Prostate gland (tissue), 2 donors: ENCODE measurements around the gene HSPB1. TPM values are rescaled to one million over a fixed set of nuclear protein-coding genes. Genes with fewer than 3 reads are reported as not detected.

Experiments used
- DNase-seq: peaks from one replicate; pipeline ENCODE4 v3.0.0-alpha.2; 2019; ENCODE audit warnings: low spot score
- H3K27ac ChIP-seq, 2 donors: fragments of 200-600 bp; sonication (generic); 2 replicates each; pipeline ENCODE4 v1.5.1; 2017 to 2019
- H3K27me3 ChIP-seq: fragments of 200-600 bp; sonication (generic); replicated peaks from 2 replicates; pipeline ENCODE4 v1.5.1; 2019; ENCODE audit not compliant: insufficient read depth
- H3K36me3 ChIP-seq, 2 donors: fragments of 200-600 bp; sonication (generic); 1 replicate in 1 of 2; 2 replicates in 1 of 2; pipeline versions ENCODE4 v1.5.1 to v1.8.1; 2017 to 2019
- H3K4me1 ChIP-seq: fragments of 200-600 bp; sonication (generic); replicated peaks from 2 replicates; pipeline ENCODE4 v1.5.1; 2019
- H3K4me3 ChIP-seq, 2 donors: fragments of 200-600 bp; sonication (generic); 2 replicates each; pipeline ENCODE4 v1.5.1; 2017 to 2019
- H3K9me3 ChIP-seq: fragments of 200-600 bp; sonication (generic); 2 replicates; pipeline ENCODE4 v1.5.1; 2017
- CTCF ChIP-seq, 4 experiments: fragments of 200-600 bp in 2 of 4; fragments of 450-650 bp in 2 of 4; sonication (generic) in 2 of 4; IDR thresholded peaks; 1 replicate in 3 of 4; 2 replicates in 1 of 4; pipeline ENCODE4 v1.5.1; 2016 to 2019; ENCODE audit warnings: antibody characterized with exemption in 4 of 4, mild to moderate bottlenecking in 2 of 4, moderate library complexity in 2 of 4
- POLR2A ChIP-seq: fragments of 450-650 bp; IDR thresholded peaks from one replicate; pipeline ENCODE4 v1.6.1; 2016; ENCODE audit warnings: antibody characterized with exemption, mild to moderate bottlenecking
- POLR2AphosphoS5 ChIP-seq: sonication (generic); formaldehyde crosslinking; IDR thresholded peaks from one replicate; pipeline ENCODE4 v1.6.1; 2017; ENCODE audit warnings: antibody characterized with exemption
- WGBS: methylation state at CpG from one replicate; pipeline ENCODE4 v1.1.5; 2018; 5-methylcytosine and 5-hydroxymethylcytosine counted together
- intact Hi-C: fragments of 100-400 bp; cut with DNase I; formaldehyde crosslinking; loops from one replicate; pipeline ENCODE4 v1.14.2; 2022
- total RNA-seq, 2 donors: library from RNA; depleted of rRNA; stranded (reverse); fragments of >200 nt; gene quantifications; one replicate each; pipeline ENCODE4 v1.1.0, GENCODE V29; 2016

HSPB1 gene
- total RNA-seq, 2 donors from 2014 or later: 781 to 833 TPM

GRCh38 chr7:76336094-76336493, 33.6 kb downstream of the HSPB1 start:
- intact Hi-C loops: no loop called here
- no peak overlapping the region for H3K4me3 ChIP-seq
- no peak overlapping the region for H3K27ac ChIP-seq
- H3K4me1 ChIP-seq: no peaks in the 10 kb centered on the region
- DNase-seq: no peak
- TF ChIP-seq POLR2A (no peak), POLR2AphosphoS5 (no peak), CTCF (IDR thresholded peaks at IDR 0.05) (no peak)
- H3K36me3 ChIP-seq: no peaks in the 10 kb centered on the region
- H3K9me3 ChIP-seq: no peaks in the 10 kb centered on the region
- no peaks in the 10 kb centered on the region for H3K27me3 ChIP-seq

GRCh38 chr7:76337147-76337546, 34.7 kb downstream of the HSPB1 start:
- Histone ChIP-seq H3K36me3 (no peaks in the 10 kb centered on the region), H3K4me1 (no peaks in the 10 kb centered on the region), H3K9me3 (no peaks in the 10 kb centered on the region), H3K27ac (no peak overlapping the region), H3K27me3 (no peaks in the 10 kb centered on the region), H3K4me3 (no peak overlapping the region)
- no peak for TF ChIP-seq POLR2AphosphoS5
- no peak for TF ChIP-seq POLR2A
- no peak for TF ChIP-seq CTCF (IDR thresholded peaks at IDR 0.05)
- 83% methylated on average over 6 of the region's 6 CpGs for WGBS
- intact Hi-C loops: no loop called here
- no peak for DNase-seq

GRCh38 chr7:76338298-76339084, 36.0 kb downstream of the HSPB1 start:
- H3K27ac ChIP-seq: no peak overlapping the region
- no peaks in the 10 kb centered on the region for H3K27me3 ChIP-seq
- no peaks in the 10 kb centered on the region for H3K36me3 ChIP-seq
- no peaks in the 10 kb centered on the region for H3K4me1 ChIP-seq
- H3K9me3 ChIP-seq: no peaks in the 10 kb centered on the region
- intact Hi-C loops: no loop called here
- no peak for TF ChIP-seq POLR2AphosphoS5
- no peak for TF ChIP-seq CTCF (IDR thresholded peaks at IDR 0.05)
- TF ChIP-seq POLR2A: no peak
- no peak for DNase-seq
- 77% methylated on average over 9 of the region's 9 CpGs for WGBS
- no peak overlapping the region for H3K4me3 ChIP-seq

- H3K27ac ChIP-seq: no peak overlapping the region
- intact Hi-C loops: no loop called here
- 92% methylated on average over 3 of the region's 3 CpGs for WGBS
These were observed 38.2 kb downstream of the HSPB1 start for GRCh38 chr7:76340617-76341131.

More at GRCh38 chr7:76340617-76341131, 38.2 kb downstream of the HSPB1 start:
- no peak overlapping the region for H3K4me3 ChIP-seq
- no peak for TF ChIP-seq CTCF (IDR thresholded peaks at IDR 0.05)
- no peak for TF ChIP-seq POLR2AphosphoS5
- TF ChIP-seq POLR2A: no peak
- no peaks in the 10 kb centered on the region for H3K36me3 ChIP-seq
- no peaks in the 10 kb centered on the region for H3K9me3 ChIP-seq
- H3K4me1 ChIP-seq: no peaks in the 10 kb centered on the region
- no peak for DNase-seq
- H3K27me3 ChIP-seq: no peaks in the 10 kb centered on the region
